ENCODE data around the gene TMEM205.

DNA sequence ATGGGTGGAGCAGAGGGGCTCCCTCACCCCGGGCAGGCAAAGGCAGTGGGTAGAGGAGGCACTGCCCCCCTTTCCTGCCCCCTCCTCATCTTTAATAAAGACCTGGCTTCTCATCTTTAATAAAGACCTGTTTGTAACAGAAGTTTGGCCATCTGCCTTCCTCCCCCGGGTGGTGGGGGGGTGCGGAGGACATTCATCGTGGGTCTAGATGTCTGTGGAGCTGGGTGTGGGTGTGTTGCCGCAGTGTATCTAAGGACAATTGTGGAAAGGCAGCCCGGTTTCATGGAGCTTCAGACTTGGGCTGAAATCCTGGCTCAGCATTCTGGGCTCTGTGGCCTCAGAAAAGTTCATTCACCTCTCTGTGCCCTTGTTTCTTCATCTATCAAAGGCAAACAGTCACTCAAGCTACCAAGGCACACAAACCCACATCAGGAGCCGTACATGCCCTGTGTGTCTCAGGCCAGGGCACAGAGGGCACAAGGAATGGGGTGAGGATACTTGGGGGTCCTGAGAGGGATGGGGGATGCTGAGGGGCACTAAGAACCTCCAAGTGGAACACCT, 19.6 kb upstream of the TMEM205 start:
- TF ChIP-seq, protein P1, sequence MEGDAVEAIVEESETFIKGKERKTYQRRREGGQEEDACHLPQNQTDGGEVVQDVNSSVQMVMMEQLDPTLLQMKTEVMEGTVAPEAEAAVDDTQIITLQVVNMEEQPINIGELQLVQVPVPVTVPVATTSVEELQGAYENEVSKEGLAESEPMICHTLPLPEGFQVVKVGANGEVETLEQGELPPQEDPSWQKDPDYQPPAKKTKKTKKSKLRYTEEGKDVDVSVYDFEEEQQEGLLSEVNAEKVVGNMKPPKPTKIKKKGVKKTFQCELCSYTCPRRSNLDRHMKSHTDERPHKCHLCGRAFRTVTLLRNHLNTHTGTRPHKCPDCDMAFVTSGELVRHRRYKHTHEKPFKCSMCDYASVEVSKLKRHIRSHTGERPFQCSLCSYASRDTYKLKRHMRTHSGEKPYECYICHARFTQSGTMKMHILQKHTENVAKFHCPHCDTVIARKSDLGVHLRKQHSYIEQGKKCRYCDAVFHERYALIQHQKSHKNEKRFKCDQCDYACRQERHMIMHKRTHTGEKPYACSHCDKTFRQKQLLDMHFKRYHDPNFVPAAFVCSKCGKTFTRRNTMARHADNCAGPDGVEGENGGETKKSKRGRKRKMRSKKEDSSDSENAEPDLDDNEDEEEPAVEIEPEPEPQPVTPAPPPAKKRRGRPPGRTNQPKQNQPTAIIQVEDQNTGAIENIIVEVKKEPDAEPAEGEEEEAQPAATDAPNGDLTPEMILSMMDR (IDR thresholded peaks at IDR 0.05), result no peak
- no peak for TF ChIP-seq POLR2A (IDR thresholded peaks at IDR 0.05)

Data from thyroid gland (tissue), 4 donors.